Sigmoid colon (tissue), 7 donors: Measurements from ENCODE around the gene ARF6. TPM values are rescaled to one million over a fixed set of nuclear protein-coding genes. Genes with fewer than 3 reads are reported as not detected.
"Not testable (repeated sequence)": the region's sequence is repeated elsewhere in the genome, so short reads cannot be mapped to it uniquely, and the experiment has no call there.

Experiments
- DNase-seq: peaks from one replicate; pipeline ENCODE4 v3.0.0-alpha.2; 2019
- H3K27ac ChIP-seq, 4 donors: fragments of 200-600 bp; sonication (generic); one replicate each; pipeline ENCODE4 v1.5.1; 2016 to 2019; ENCODE audit warnings: mild to moderate bottlenecking in 1 of 4
- H3K27me3 ChIP-seq, 3 donors: fragments of 200-600 bp; sonication (generic); one replicate each; pipeline ENCODE4 v1.5.1; 2019; ENCODE audit warnings: mild to moderate bottlenecking in 1 of 3
- H3K36me3 ChIP-seq, 4 donors: fragments of 200-600 bp; sonication (generic); one replicate each; pipeline ENCODE4 v1.5.1; 2016 to 2019
- H3K4me1 ChIP-seq, 4 donors: fragments of 200-600 bp; sonication (generic); one replicate each; pipeline ENCODE4 v1.5.1; 2017 to 2019
- H3K4me3 ChIP-seq, 4 donors: fragments of 200-600 bp; sonication (generic); one replicate each; pipeline ENCODE4 v1.5.1; 2017 to 2019; ENCODE audit warnings: mild to moderate bottlenecking in 2 of 4, moderate library complexity in 1 of 4
- H3K9me3 ChIP-seq, 4 donors: fragments of 200-600 bp in 3 of 4; sonication (generic) in 3 of 4; one replicate each; pipeline versions ENCODE4 v1.5.1 to v1.6.1; 2013 to 2019
- CTCF ChIP-seq, 4 experiments: fragments of 450-650 bp in 3 of 4; fragments of 200-600 bp in 1 of 4; IDR thresholded peaks; one replicate each; pipeline ENCODE4 v1.5.1; 2016 to 2019; ENCODE audit warnings: antibody characterized with exemption in 4 of 4, mild to moderate bottlenecking in 3 of 4, moderate library complexity in 2 of 4
- EP300 ChIP-seq, 4 donors: sonication (generic); formaldehyde crosslinking; IDR thresholded peaks; one replicate each; pipeline ENCODE4 v1.6.1; 2017; ENCODE audit warnings: antibody characterized with exemption in 4 of 4
- POLR2A ChIP-seq, 2 donors: fragments of 450-650 bp; IDR thresholded peaks; one replicate each; pipeline ENCODE4 v1.6.1; 2016; ENCODE audit warnings: antibody characterized with exemption in 2 of 2, mild to moderate bottlenecking in 2 of 2, moderate library complexity in 2 of 2
- POLR2AphosphoS5 ChIP-seq, 4 donors: sonication (generic); formaldehyde crosslinking; IDR thresholded peaks; one replicate each; pipeline ENCODE4 v1.6.1; 2017; ENCODE audit warnings: antibody characterized with exemption in 4 of 4
- WGBS, 2 donors: extraction: QIAGEN DNeasy Blood & Tissue Kit; methylation state at CpG; one replicate each; pipeline ENCODE4 v1.1.7; 2013; 5-methylcytosine and 5-hydroxymethylcytosine counted together
- intact Hi-C: fragments of 100-400 bp; cut with DNase I; formaldehyde crosslinking; loops from one replicate; pipeline ENCODE4 v1.15.1; 2023
- polyA plus RNA-seq, 3 donors: library from polyadenylated mRNA; stranded (reverse); fragments of 200-250 nt; gene quantifications; one replicate each; pipeline ENCODE4 v1.2.3, GENCODE V29; 2013
- total RNA-seq, 4 donors: library from RNA; depleted of rRNA; stranded (reverse); fragments of >200 nt; gene quantifications; one replicate each; pipeline ENCODE4 v1.1.0, GENCODE V29; 2016
- donor health status: healthy with polysubstance abuse.
- donor health status: Bipolar disorder and iron deficiency.
- donor health status: healthy.

Gene ARF6
- total and polyA plus RNA-seq, 7 donors = 33.8 to 117 (median 45.6) TPM

DNA sequence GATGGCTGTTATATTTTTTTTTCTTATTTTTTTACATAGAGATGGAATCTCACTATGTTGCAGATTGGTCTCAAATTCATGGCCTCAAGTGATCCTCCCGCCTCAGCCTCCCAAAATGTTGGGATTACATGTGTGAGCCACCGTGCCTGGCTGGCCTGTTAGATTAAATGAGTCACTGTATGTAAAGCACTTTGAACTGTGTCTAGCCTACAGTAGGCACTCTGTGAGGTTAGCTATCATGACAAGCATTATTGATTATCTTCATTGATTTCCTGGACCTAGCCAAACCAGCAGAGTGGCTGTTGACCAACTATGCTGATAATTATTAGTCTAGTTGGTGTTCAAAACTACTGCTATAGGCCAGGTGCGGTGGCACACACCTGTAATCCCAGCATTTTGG lies 42.6 kb downstream of the ARF6 start:
- intact Hi-C loops = no loop called here
- WGBS, 2 donors = 96 to 99% methylated on average over 3 of the region's 3 CpGs
- TF ChIP-seq EP300 (IDR thresholded peaks at IDR 0.05) (no peak), POLR2AphosphoS5 (IDR thresholded peaks at IDR 0.05) (no peak), POLR2A (IDR thresholded peaks at IDR 0.05) (no peak), CTCF (IDR thresholded peaks at IDR 0.05) (no peak)
- Histone ChIP-seq H3K27ac (no peak overlapping the region), H3K36me3 (no peaks in the 10 kb centered on the region), H3K27me3 (no peaks in the 10 kb centered on the region), H3K4me3 (no peak overlapping the region), H3K9me3 (no peaks in the 10 kb centered on the region), H3K4me1 (no peaks in the 10 kb centered on the region)
- no peak for DNase-seq

DNA sequence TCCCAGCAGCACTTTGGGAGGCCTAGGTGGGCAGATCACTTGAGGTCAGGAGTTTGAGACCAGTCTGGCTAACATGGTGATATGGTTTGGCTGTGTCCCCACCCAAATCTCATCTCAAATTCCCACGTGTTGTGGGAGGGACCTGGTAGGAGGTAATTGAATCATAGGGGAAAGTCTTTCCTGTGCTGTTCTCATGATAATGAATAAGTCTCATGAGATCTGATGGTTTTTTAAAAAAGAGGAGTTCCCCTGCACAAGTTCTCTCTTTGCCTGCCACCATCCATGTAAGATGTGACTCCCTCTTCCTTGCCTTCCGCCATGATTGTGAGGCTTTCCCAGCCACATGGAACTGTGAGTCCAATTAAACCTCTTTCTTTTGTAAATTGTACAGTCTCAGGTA lies 43.4 kb downstream of the ARF6 start:
- DNase-seq, H3K4me1 ChIP-seq, H3K27me3 ChIP-seq, H3K27ac ChIP-seq, H3K9me3 ChIP-seq, H3K4me3 ChIP-seq, intact Hi-C loops, H3K36me3 ChIP-seq: not testable (repeated sequence)
- 94 to 95% methylated on average over 2 of the region's 2 CpGs for WGBS, 2 donors

GRCh38 chr14:49936882-49937281 lies 44.0 kb downstream of the ARF6 start:
- H3K9me3 ChIP-seq, intact Hi-C loops, H3K27ac ChIP-seq, H3K4me1 ChIP-seq, H3K27me3 ChIP-seq, H3K36me3 ChIP-seq, DNase-seq, H3K4me3 ChIP-seq: not testable (repeated sequence)
- 88 to 92% methylated on average over 5 of the region's 5 CpGs for WGBS, 2 donors

GRCh38 chr14:49939215-49939614 lies 46.3 kb downstream of the ARF6 start:
- peaks cover 0 to 16% (median 10%) of the 10 kb centered on the region in 4 donors for H3K4me1 ChIP-seq
- DNase-seq, H3K27me3 ChIP-seq, intact Hi-C loops, H3K36me3 ChIP-seq, H3K9me3 ChIP-seq, H3K4me3 ChIP-seq, H3K27ac ChIP-seq: not testable (repeated sequence)
- WGBS, 2 donors = 96% methylated on average over 2 of the region's 2 CpGs

DNA sequence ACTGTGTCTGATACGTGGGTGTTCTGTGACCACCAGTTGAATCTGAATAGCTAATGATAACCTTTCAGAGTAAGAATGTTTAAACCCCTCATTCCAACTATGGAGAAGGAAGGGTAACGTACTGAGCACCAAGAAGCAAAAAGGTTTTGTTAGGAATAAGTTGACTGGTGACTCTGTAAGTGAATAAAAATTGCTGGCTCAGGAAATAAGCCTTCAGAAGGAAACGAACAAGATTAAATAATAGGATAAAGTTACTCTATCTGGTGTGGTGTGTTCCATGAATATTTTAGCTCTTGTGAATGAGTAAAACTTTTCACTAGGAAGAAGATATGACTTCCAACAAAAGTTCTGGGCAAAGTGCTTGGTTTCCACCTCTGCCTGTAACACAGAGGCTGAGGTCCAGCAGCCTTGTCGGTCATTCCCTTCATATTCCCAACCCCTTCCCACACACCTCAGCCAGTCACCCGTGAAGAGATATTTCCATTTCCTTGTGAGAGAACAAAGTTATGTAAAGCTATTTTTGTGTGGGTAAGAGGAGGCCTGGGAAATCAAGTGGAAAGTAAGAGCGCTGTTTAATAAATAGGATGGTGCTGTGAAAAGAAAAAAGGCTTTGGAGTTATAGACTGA lies 47.1 kb downstream of the ARF6 start:
- no peak for TF ChIP-seq POLR2AphosphoS5 (IDR thresholded peaks at IDR 0.05)
- no peak for TF ChIP-seq POLR2A (IDR thresholded peaks at IDR 0.05)
- no peak for TF ChIP-seq EP300 (IDR thresholded peaks at IDR 0.05)
- no peak for TF ChIP-seq CTCF (IDR thresholded peaks at IDR 0.05)
- Histone ChIP-seq H3K4me3 (no peak overlapping the region), H3K9me3 (no peaks in the 10 kb centered on the region), H3K27ac (no peak overlapping the region), H3K36me3 (no peaks in the 10 kb centered on the region), H3K4me1 (peaks cover 0 to 16% (median 10%) of the 10 kb centered on the region in 4 donors), H3K27me3 (no peaks in the 10 kb centered on the region)
- DNase-seq = no peak
- 66 to 70% methylated on average over 6 of the region's 6 CpGs for WGBS, 2 donors
- intact Hi-C loops = no loop called here

DNA sequence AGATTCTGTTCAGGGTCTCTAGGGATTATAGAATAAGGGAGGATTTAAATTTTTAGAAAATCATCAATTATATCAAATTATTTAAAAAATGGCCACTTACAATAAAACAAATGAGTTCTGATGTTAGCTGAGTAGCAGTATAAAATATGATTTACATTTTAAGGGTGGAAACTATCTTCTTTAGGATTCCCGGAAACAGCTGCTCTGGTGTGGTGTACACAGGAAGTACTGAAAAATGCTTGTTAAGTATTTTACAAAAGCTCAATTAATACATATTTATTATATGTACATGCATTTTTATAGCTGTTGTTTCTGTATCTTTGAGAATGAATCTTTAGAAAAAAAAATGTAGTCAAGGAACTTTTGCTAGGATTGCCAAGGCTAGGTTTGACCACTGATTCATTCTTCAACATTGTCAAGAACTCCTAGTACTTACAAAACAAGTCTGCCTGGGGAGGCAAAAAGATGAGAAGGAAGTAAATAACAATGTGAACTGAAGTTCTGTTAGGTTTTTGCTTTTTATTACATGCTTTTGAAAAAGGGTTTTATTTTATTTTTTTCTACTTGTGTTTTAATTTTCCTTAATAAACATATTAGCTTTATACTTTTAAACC lies 48.0 kb downstream of the ARF6 start:
- Histone ChIP-seq H3K4me3 (no peak overlapping the region), H3K27me3 (no peaks in the 10 kb centered on the region), H3K27ac (no peak overlapping the region), H3K4me1 (peaks cover 0 to 16% (median 10%) of the 10 kb centered on the region in 4 donors), H3K9me3 (no peaks in the 10 kb centered on the region), H3K36me3 (no peaks in the 10 kb centered on the region)
- intact Hi-C loops = no loop called here
- WGBS, 2 donors = 42 to 76% methylated on average over 1 of the region's 1 CpG
- TF ChIP-seq EP300 (IDR thresholded peaks at IDR 0.05) (no peak), POLR2A (IDR thresholded peaks at IDR 0.05) (no peak), POLR2AphosphoS5 (IDR thresholded peaks at IDR 0.05) (no peak), CTCF (IDR thresholded peaks at IDR 0.05) (no peak)
- no peak for DNase-seq
